Hindlimb muscle (tissue), 1 donor: ENCODE data around the gene SEMA4C. TPM values are rescaled to one million over a fixed set of nuclear protein-coding genes. Genes with fewer than 3 reads are reported as not detected.
A peak's percentile ranks its signal among the peaks of the same experiment; 100 is the strongest.

Experiments
- DNase-seq: peaks from one replicate; pipeline ENCODE4 v3.0.0-alpha.2; 2013
- polyA plus RNA-seq: library from polyadenylated mRNA; unstranded; fragments of 120-200 nt; gene quantifications from one replicate; pipeline ENCODE4 v1.2.1, GENCODE V29; 2013; ENCODE audit not compliant: insufficient read length

SEMA4C gene
- polyA plus RNA-seq, 1 donor = 38.8 TPM

GRCh38 chr2:96880891-96881273 lies 11.0 kb upstream of the SEMA4C start:
- no peak for DNase-seq

- DNase-seq = no peak
Measured at GRCh38 chr2:96879545-96880040, 9.7 kb upstream of the SEMA4C start.

- no peak for DNase-seq
Measured at GRCh38 chr2:96878796-96879544, 9.1 kb upstream of the SEMA4C start.

- DNase-seq = no peak
Measured at GRCh38 chr2:96878171-96878570, 8.3 kb upstream of the SEMA4C start.

- DNase-seq = no peak
Measured at GRCh38 chr2:96877631-96878092, 7.8 kb upstream of the SEMA4C start.

GRCh38 chr2:96877042-96877451 lies 7.2 kb upstream of the SEMA4C start:
- no peak for DNase-seq

- DNase-seq = no peak
Measured at GRCh38 chr2:96876269-96877041, 6.6 kb upstream of the SEMA4C start.

GRCh38 chr2:96875498-96876268 lies 5.8 kb upstream of the SEMA4C start:
- DNase-seq = no peak

- DNase-seq = no peak
Measured at GRCh38 chr2:96874198-96874831, 4.4 kb upstream of the SEMA4C start.

GRCh38 chr2:96873651-96874096 lies 3.8 kb upstream of the SEMA4C start:
- no peak for DNase-seq

- no peak for DNase-seq
Measured at GRCh38 chr2:96872591-96873349, 2.9 kb upstream of the SEMA4C start.

- DNase-seq = no peak
Measured at GRCh38 chr2:96870626-96871255, 861 bp upstream of the SEMA4C start.

- DNase-seq = peak; percentile 91
Measured at GRCh38 chr2:96869281-96869821, 529 bp downstream of the SEMA4C start.

GRCh38 chr2:96868555-96869280 lies 1.2 kb downstream of the SEMA4C start:
- DNase-seq = peak; percentile 90

- DNase-seq = no peak
Measured at GRCh38 chr2:96867756-96868554, 1.9 kb downstream of the SEMA4C start.

- no peak for DNase-seq
Measured at GRCh38 chr2:96866986-96867755, 2.7 kb downstream of the SEMA4C start.

- DNase-seq = no peak
Measured at GRCh38 chr2:96866586-96866985, 3.3 kb downstream of the SEMA4C start.

GRCh38 chr2:96866149-96866548 lies 3.7 kb downstream of the SEMA4C start:
- no peak for DNase-seq
